Thyroid gland (tissue), 4 donors: ENCODE results near the gene BCR. TPM values are rescaled to one million over a fixed set of nuclear protein-coding genes. Genes with fewer than 3 reads are reported as not detected.

Experiments used
- DNase-seq, 2 donors: peaks; one replicate each; pipeline ENCODE4 v3.0.0-alpha.2; 2019
- H3K27ac ChIP-seq, 3 donors: fragments of 200-600 bp; sonication (generic); 1 replicate in 2 of 3; 2 replicates in 1 of 3; pipeline ENCODE4 v1.5.1; 2016 to 2019; ENCODE audit warnings: mild to moderate bottlenecking in 1 of 3, moderate library complexity in 1 of 3
- H3K27me3 ChIP-seq: fragments of 200-600 bp; sonication (generic); one replicate; pipeline ENCODE4 v1.5.1; 2019
- H3K36me3 ChIP-seq, 2 donors: fragments of 200-600 bp; sonication (generic); one replicate each; pipeline ENCODE4 v1.5.1; 2016 to 2019
- H3K4me1 ChIP-seq, 2 donors: fragments of 200-600 bp; sonication (generic); one replicate each; pipeline ENCODE4 v1.5.1; 2017 to 2019
- H3K4me3 ChIP-seq, 3 donors: fragments of 200-600 bp; sonication (generic); replicated peaks in 1 of 3; 1 replicate in 2 of 3; 2 replicates in 1 of 3; pipeline ENCODE4 v1.5.1; 2016; ENCODE audit warnings: mild to moderate bottlenecking in 1 of 3
- H3K9me3 ChIP-seq: fragments of 200-600 bp; sonication (generic); one replicate; pipeline ENCODE4 v1.5.1; 2017
- CTCF ChIP-seq, 6 experiments: fragments of 200-600 bp in 3 of 6; fragments of 450-650 bp in 3 of 6; sonication (generic) in 3 of 6; IDR thresholded peaks; one replicate each; pipeline ENCODE4 v1.5.1; 2016 to 2019; ENCODE audit warnings: antibody characterized with exemption in 6 of 6, mild to moderate bottlenecking in 2 of 6, inconsistent platforms in 1 of 6, moderate library complexity in 1 of 6
- POLR2A ChIP-seq, 2 donors: fragments of 450-650 bp; IDR thresholded peaks; one replicate each; pipeline ENCODE4 v1.6.1; 2017; ENCODE audit warnings: antibody characterized with exemption in 2 of 2, mild to moderate bottlenecking in 2 of 2, moderate library complexity in 1 of 2
- WGBS, 2 donors: methylation state at CpG; one replicate each; pipeline ENCODE4 v1.1.5; 2017; 5-methylcytosine and 5-hydroxymethylcytosine counted together
- intact Hi-C: fragments of 100-400 bp; cut with DNase I; formaldehyde crosslinking; loops from one replicate; pipeline ENCODE4 v1.15.1; 2023
- total RNA-seq, 4 donors: library from RNA; depleted of rRNA; stranded (reverse); fragments of >200 nt; gene quantifications; one replicate each; pipeline ENCODE4 v1.2.3, GENCODE V29; 2016

Gene BCR
- total RNA-seq, 4 donors from 2014 or later: 80.1 to 127 (median 87.7) TPM

GRCh38 chr22:23272371-23272770 lies 92.1 kb downstream of the BCR start:
- peak; percentile 54 to 56 for DNase-seq
- WGBS, 2 donors: 81 to 88% methylated on average over 3 to 6 of the region's 8 CpGs
- intact Hi-C loops: no loop called here
- Histone ChIP-seq H3K36me3 (peaks cover 27 to 36% of the 10 kb centered on the region in 2 donors), H3K4me1 (peaks cover 18 to 43% of the 10 kb centered on the region in 2 donors), H3K27ac (no peak overlapping the region), H3K4me3 (no peak overlapping the region), H3K27me3 (no peaks in the 10 kb centered on the region), H3K9me3 (no peaks in the 10 kb centered on the region)
- no peak for TF ChIP-seq CTCF (IDR thresholded peaks at IDR 0.05)
- TF ChIP-seq POLR2A (IDR thresholded peaks at IDR 0.05): no peak

GRCh38 chr22:23272834-23273233 lies 92.5 kb downstream of the BCR start:
- DNase-seq: no peak
- Histone ChIP-seq H3K36me3 (peaks cover 27 to 36% of the 10 kb centered on the region in 2 donors), H3K27me3 (no peaks in the 10 kb centered on the region), H3K4me3 (no peak overlapping the region), H3K9me3 (no peaks in the 10 kb centered on the region), H3K27ac (no peak overlapping the region), H3K4me1 (peaks cover 22 to 47% of the 10 kb centered on the region in 2 donors)
- 75 to 79% methylated on average over 8 of the region's 11 CpGs for WGBS, 2 donors
- intact Hi-C loops: no loop called here
- TF ChIP-seq CTCF (IDR thresholded peaks at IDR 0.05): no peak

GRCh38 chr22:23273445-23274145 lies 93.3 kb downstream of the BCR start:
- WGBS, 2 donors: 91 to 98% methylated on average over 10 of the region's 10 CpGs
- no peak for DNase-seq
- Histone ChIP-seq H3K36me3 (peaks cover 23 to 36% of the 10 kb centered on the region in 2 donors), H3K9me3 (no peaks in the 10 kb centered on the region), H3K4me1 (peaks cover 30 to 55% of the 10 kb centered on the region in 2 donors), H3K27ac (no peak overlapping the region), H3K27me3 (no peaks in the 10 kb centered on the region), H3K4me3 (no peak overlapping the region)
- TF ChIP-seq POLR2A (IDR thresholded peaks at IDR 0.05) (no peak), CTCF (IDR thresholded peaks at IDR 0.05) (no peak)
- intact Hi-C loops: no loop called here

- no peak for DNase-seq
- Histone ChIP-seq H3K4me1 (peaks cover 34 to 56% of the 10 kb centered on the region in 2 donors), H3K36me3 (peaks cover 21 to 36% of the 10 kb centered on the region in 2 donors), H3K9me3 (no peaks in the 10 kb centered on the region), H3K27me3 (no peaks in the 10 kb centered on the region), H3K4me3 (no peak overlapping the region), H3K27ac (no peak overlapping the region)
- WGBS, 2 donors: 91 to 95% methylated on average over 10 of the region's 10 CpGs
- intact Hi-C loops: no loop called here
- no peak for TF ChIP-seq POLR2A (IDR thresholded peaks at IDR 0.05)
- TF ChIP-seq CTCF (IDR thresholded peaks at IDR 0.05): no peak
Measured at GRCh38 chr22:23274146-23274526, 93.8 kb downstream of the BCR start.

- Histone ChIP-seq H3K4me1 (peaks cover 33 to 56% of the 10 kb centered on the region in 2 donors), H3K27me3 (no peaks in the 10 kb centered on the region), H3K27ac (no peak overlapping the region), H3K9me3 (no peaks in the 10 kb centered on the region), H3K36me3 (peaks cover 21 to 36% of the 10 kb centered on the region in 2 donors), H3K4me3 (no peak overlapping the region)
- TF ChIP-seq POLR2A (IDR thresholded peaks at IDR 0.05): no peak
- TF ChIP-seq CTCF (IDR thresholded peaks at IDR 0.05): no peak
- WGBS, 2 donors: 96 to 99% methylated on average over 8 to 14 of the region's 15 CpGs
- intact Hi-C loops: no loop called here
- no peak for DNase-seq
Measured at GRCh38 chr22:23274891-23275694, 94.8 kb downstream of the BCR start.
